ENCODE results near the gene MAK.
"Not testable (repeated sequence)": the region's sequence is repeated elsewhere in the genome, so short reads cannot be mapped to it uniquely, and the experiment has no call there.

The MAK gene

GRCh38 chr6:10854922-10855632 is 16.7 kb upstream of the MAK start:
- no peak for DNase-seq (ENCODE audit: low read depth in 1 of 2, low spot score in 1 of 2)

- not testable (repeated sequence) for DNase-seq (ENCODE audit: low read depth in 1 of 2, low spot score in 1 of 2)
Measured at GRCh38 chr6:10853849-10854300, 15.5 kb upstream of the MAK start.

GRCh38 chr6:10852361-10852960 is 14.1 kb upstream of the MAK start:
- no peak for DNase-seq (ENCODE audit: low read depth in 1 of 2, low spot score in 1 of 2)

- no peak for DNase-seq (ENCODE audit: low read depth in 1 of 2, low spot score in 1 of 2)
Measured at GRCh38 chr6:10850728-10851127, 12.4 kb upstream of the MAK start.

GRCh38 chr6:10849901-10850300 is 11.6 kb upstream of the MAK start:
- DNase-seq (ENCODE audit: low read depth in 1 of 2, low spot score in 1 of 2) = no peak

- no peak for DNase-seq (ENCODE audit: low read depth in 1 of 2, low spot score in 1 of 2)
Measured at GRCh38 chr6:10847684-10848083, 9.3 kb upstream of the MAK start.

- DNase-seq (ENCODE audit: low read depth in 1 of 2, low spot score in 1 of 2) = no peak
Measured at GRCh38 chr6:10843554-10843953, 5.2 kb upstream of the MAK start.

- DNase-seq (ENCODE audit: low read depth in 1 of 2, low spot score in 1 of 2) = no peak
Measured at GRCh38 chr6:10838794-10839333, 525 bp upstream of the MAK start.

- no peak for DNase-seq (ENCODE audit: low read depth in 1 of 2, low spot score in 1 of 2)
Measured at GRCh38 chr6:10837622-10837994, 731 bp downstream of the MAK start.

GRCh38 chr6:10837009-10837621 is 1.2 kb downstream of the MAK start:
- DNase-seq (ENCODE audit: low read depth in 1 of 2, low spot score in 1 of 2) = no peak

- DNase-seq (ENCODE audit: low read depth in 1 of 2, low spot score in 1 of 2) = no peak
Measured at GRCh38 chr6:10834823-10835222, 3.5 kb downstream of the MAK start.

GRCh38 chr6:10831609-10832008 is 6.7 kb downstream of the MAK start:
- DNase-seq (ENCODE audit: low read depth in 1 of 2, low spot score in 1 of 2) = no peak

- DNase-seq (ENCODE audit: low read depth in 1 of 2, low spot score in 1 of 2) = no peak
Measured at GRCh38 chr6:10824819-10825218, 13.5 kb downstream of the MAK start.

GRCh38 chr6:10824297-10824696 is 14.0 kb downstream of the MAK start:
- no peak for DNase-seq (ENCODE audit: low read depth in 1 of 2, low spot score in 1 of 2)

GRCh38 chr6:10814176-10814575 is 24.2 kb downstream of the MAK start:
- not testable (repeated sequence) for DNase-seq (ENCODE audit: low read depth in 1 of 2, low spot score in 1 of 2)

- no peak for DNase-seq (ENCODE audit: low read depth in 1 of 2, low spot score in 1 of 2)
Measured at GRCh38 chr6:10809098-10809497, 29.2 kb downstream of the MAK start.

GRCh38 chr6:10808376-10808775 is 30.0 kb downstream of the MAK start:
- no peak for DNase-seq (ENCODE audit: low read depth in 1 of 2, low spot score in 1 of 2)

GRCh38 chr6:10801224-10801848 is 37.0 kb downstream of the MAK start:
- DNase-seq (ENCODE audit: low read depth in 1 of 2, low spot score in 1 of 2) = peak; percentile 24 to 39

- DNase-seq (ENCODE audit: low read depth in 1 of 2, low spot score in 1 of 2) = no peak
Measured at GRCh38 chr6:10800810-10801209, 37.5 kb downstream of the MAK start.

- no peak for DNase-seq (ENCODE audit: low read depth in 1 of 2, low spot score in 1 of 2)
Measured at GRCh38 chr6:10794239-10794638, 44.1 kb downstream of the MAK start.

GRCh38 chr6:10793695-10794094 is 44.6 kb downstream of the MAK start:
- DNase-seq (ENCODE audit: low read depth in 1 of 2, low spot score in 1 of 2) = no peak

- DNase-seq (ENCODE audit: low read depth in 1 of 2, low spot score in 1 of 2) = no peak
Measured at GRCh38 chr6:10793035-10793434, 45.3 kb downstream of the MAK start.
